HG02571 (cell line): ENCODE data around the gene C9orf50.
"Not testable (repeated sequence)": the region's sequence is repeated elsewhere in the genome, so short reads cannot be mapped to it uniquely, and the experiment has no call there.

Experiments used
- ATAC-seq: cut with Tn5 transposase; IDR thresholded peaks from one replicate; pipeline ENCODE4 v1.9.1; 2021; ENCODE audit warnings: mild to moderate bottlenecking, moderate library complexity; ENCODE audit not compliant: unreplicated experiment

C9orf50 gene

DNA sequence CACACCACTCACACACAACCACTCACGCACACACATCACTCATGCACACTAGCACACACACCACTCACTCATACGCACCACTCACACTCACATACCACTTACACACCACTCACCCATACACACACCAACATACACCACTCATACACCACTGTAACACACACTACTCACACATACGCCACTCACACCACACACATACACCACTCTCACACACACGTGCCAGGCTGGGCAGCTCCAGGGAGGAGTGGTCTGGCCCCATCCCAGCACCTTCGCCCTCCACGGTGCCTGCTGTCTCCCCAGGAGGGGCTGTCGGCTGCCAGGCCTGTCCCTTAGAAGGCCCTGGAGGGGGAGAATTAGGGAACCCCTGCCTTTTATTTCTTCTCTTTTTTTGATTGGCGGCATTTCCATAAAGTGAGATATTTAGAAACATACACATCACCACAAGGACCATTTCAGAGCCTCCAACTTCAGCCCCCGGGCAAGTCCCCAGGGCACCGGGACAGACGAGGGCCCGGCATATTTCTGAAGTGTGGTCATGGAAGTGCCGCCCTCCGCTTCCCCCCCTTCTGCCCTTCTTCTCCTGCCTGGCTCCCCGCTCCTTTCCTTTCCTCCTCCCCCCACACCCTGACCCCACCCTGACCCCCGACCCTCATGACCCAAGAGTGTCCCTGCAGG is 27.3 kb upstream of the C9orf50 start:
- ATAC-seq, result no peak

DNA sequence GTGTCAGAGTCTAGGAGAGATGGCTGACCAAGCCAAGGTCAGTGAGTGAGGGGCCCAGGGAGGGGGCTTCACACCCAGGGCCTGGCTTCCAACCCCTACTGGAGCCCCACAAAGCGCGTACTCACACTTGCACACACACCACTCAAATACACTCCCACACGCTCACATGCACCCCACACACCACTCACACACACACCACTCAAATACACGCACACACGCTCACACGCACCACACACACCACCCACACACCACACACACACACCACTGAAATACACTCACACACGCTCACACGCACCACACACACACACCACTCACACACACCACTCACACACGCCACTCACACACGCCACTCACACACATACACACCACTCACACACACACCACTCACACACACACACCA is 26.7 kb upstream of the C9orf50 start:
- ATAC-seq, result no peak

DNA sequence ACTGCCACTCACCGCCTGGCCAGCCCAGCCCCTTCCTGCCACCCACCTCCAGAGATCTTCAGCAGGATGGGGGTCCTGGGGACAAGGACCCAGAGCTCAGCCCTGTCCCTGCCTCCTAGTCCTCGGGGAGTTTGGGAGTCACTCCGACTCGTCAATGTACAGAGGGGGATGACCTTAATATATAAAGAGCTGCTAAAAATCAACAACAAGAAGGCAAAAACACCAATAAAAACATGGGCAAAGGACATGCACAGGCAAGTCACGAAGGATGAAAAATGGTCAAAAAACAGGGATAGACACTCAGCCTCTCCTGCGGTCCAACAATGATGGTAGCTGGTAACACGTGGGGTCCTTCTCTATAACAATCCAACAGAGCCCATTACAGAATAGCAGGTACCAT is 25.8 kb upstream of the C9orf50 start:
- ATAC-seq, result no peak

DNA sequence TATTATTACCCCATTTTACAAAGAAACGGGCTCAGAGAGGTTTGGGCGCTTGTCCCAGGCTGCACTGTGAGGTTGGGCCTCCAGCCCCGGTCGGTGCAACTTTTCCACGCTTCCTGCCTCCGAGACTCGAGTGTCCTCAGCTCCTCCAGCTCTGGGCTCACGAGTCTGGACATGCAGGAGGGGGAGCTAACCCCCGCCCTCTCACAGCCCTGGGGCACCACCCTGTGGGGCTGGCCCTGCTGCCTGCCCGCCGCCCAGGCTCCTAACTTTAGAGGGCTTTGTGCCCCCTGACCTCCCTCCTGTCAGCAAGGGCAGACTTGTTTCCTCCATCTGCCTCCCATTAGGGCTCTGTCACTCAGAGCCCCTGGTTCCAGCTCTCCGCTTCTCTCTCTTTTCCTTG is 25.4 kb upstream of the C9orf50 start:
- no peak for ATAC-seq

DNA sequence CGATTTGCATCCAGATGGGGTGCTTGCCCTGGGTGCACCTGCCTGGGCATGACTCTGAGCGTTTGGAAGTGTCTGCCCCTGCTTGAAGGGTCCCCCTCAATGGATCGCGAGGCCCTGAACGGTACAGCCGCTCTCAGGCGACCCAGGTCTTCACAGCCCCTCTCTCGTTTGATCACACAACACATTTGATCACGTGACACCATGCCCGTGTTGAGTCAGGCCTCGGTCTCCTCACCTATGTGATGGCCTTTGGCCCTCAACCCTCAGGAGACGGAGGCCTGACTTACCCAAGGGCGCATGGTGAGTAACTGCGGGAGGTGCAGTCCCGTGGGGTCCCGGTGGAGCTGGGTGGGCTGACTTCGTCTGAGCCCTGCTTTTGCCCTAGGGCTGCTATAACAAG is 24.0 kb upstream of the C9orf50 start:
- ATAC-seq, result no peak

DNA sequence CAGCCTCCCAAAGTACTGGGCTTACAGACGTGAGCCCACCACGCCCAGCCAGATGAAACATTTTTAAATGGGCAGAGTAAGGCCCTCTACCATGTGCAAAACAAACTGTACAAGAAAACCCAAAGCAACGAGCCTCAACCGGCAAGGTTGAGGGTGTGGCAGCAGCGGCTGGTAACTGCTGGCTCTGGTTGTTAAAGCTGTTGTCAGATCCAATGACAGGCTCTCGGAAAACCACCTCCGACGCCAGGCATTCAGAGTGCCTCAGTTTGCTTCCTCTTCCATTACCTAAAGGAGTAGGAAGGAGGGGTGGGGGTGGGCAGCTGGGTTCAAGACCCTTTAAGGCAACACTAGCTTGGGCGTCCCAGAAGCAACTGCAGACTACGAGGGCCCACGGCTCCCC is 23.5 kb upstream of the C9orf50 start:
- ATAC-seq, result no peak

DNA sequence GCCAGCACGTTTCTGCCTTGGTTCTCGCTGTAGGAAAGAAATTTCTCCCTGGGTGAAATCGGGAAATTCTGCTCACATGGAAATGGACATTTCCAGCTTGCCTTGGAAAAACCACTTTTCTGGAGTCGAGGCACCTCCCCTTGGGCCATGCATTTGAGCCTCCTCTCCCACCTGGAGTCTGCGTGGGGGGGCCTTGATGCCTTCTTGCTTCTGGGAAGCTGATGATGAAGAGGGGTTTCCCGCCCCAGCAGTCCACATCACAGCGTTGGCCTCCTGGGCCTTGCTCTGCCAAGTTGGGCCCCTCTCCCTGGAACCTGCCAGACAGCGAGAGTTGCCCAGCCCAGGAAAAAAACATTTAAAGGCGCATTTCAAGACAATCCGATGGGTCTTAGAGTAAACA is 22.8 kb upstream of the C9orf50 start:
- ATAC-seq, result no peak

DNA sequence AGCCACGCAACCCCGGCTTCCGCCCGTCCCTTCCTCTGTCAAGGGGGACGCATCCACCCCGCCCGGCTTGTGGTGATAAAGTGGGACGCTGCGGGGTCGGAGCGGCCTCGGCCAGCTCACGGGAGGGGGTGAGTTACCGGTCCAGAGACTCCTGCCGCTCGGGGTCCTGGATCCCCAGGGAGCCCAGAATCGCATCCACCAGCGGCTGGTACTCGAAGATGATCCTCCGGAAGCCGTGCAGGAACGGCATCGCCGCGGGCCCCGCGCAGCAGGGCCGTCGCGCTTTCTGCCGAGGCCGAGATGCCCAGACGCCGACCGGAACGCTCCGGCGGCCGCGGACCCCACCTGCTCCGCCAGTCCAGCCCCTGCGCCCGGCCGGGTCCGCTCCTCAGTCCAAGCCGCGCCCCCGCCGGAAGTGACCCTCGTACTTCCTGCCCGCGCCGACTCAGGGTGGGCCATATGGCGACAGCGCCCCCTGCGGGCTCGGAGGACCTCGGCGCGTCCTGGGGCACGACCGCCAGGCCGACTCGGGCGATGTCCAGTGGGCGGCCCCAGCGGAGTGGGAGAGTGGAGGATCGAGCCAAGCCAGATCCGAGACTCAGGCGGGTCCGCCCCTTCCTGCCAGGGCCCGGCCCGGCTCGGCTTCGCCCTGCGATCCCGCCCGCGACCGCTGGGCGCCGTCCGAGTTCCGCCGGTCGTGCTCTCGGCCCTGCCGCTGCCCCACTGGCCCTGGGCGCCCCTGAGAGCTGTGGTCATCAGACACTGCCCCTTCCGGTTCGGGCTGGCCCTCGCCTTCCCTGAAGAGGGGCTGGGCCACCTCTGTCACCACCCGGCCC is 21.1 kb upstream of the C9orf50 start, which contains the start of gene ASB6:
Gene ASB6 (minus strand): TSS at position 402 of the 836 bp plus-strand sequence. CDS start 152 bp downstream, at position 250.
- peak; percentile 85 for ATAC-seq

DNA sequence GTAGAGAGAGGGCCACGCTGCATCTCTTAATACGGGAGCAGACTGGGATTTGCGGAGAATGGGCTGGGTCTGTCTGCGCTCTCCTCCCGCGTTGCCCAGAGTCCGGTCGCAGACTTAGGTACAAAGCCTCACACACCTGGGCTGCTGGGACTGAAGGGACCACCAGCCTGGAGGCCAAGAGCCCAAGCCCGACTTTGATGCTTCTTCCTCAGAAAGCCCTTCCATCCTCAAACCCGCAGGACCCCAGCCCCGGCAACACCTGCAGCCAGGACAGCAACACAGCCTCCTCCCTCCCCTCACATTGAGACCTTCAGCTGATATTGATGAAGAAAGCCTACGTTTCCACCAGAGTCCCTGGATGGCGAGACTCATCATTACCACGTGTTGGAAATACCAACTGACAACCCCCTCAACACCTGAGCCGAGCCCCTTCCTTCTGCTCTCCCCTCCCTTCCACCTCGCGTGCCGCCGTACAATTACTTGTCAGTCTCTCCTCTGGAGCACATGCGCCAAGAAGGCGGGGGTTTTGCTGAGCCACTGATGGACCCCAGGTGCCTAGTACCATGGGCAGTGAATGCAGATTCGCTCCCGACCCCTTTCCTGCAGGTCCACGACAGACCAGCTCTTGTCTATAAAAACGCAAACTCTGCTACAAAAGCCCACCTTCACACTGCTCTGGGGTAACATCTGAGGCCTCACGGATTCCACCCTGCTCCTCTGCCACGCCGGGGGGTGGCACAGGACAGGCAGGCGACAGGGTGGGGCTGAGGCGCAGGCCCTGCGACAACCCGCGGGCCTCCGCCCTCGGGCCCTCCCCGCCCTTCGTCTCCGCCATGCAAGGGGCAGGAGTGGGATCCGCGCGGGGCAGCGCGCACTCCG is 20.2 kb upstream of the C9orf50 start:
- no peak for ATAC-seq

DNA sequence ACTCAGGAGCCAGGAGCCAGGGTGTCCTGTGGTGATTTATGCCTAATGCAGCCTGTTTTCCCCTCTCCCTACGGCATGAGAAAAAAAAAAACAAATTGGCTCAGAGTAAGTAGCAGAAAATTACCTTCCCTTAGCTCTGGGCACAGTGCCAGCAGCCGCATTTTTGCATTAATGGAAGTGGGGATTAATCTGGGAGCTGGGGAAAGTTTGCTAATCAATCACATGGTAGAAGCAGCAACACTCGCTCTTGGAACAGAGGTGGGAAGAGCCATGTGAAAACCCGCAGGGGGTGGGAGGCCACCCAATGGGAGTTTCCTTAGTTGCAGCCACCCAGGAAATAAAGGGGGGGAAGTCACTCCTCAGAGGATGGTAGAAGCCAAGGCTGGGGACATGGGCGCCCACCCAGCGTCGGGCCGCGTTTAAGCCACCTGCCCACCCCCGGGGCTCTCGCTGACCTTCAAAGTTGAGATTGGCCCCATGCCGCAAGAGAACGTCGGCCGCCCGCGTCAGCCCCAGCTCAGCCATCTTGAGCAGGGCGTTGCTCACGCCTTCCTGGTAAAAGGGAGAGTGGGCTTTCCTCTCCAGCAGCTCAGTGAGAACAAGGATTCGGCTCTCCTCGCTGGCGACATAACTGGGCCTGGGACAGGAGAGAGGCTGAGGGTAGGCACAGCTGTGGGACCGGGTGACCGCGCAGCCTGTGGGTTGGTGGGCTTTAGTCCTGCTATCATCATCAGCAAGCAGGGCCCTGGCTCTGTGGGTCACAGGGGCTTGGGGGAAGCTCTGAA is 19.4 kb upstream of the C9orf50 start:
- ATAC-seq, result no peak

DNA sequence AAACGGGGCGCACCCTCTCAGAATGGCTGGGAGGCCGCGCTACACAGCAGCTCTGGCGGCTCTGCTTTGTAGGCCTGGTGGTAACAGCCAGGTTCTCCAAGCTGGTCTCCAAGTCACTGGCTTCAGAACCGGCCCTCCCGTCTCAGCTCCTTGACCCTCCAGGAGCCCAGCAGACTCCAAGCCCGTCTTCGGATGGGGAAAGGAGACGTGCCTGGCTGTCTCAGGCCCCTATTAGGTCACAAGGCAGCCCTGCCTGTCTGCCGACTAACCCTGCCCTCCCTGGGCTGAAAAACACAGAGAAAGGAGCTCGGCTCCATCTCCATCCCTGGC is 18.8 kb upstream of the C9orf50 start:
- no peak for ATAC-seq

DNA sequence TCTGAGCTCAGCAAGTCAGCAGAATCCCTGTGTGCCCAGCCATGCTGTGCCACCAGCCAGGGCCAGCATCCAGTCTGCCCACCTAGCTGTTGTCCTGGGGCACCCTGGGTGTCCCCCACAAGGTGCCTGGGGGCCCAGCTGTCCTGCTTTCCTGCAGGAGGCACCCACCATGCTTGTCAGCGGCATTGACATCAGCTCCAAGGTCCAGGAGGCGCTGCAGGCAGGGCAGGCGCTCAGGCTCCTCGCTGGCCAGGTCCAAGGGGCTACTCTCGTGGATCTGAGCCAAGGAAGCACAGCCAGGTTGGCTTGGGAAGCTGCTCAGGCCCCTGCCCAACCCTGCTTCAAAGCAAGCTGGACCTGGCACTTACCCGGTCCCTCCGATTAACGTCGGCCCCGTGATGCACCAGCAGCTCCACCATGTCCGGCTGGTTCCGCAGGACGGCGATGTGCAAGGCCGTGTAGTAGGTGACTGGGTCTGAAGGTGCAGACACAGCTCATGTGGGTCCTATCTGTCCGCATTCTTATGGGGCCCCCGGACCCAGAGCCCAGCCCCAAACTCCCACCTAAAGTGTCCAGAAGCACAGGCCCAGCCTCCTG is 18.2 kb upstream of the C9orf50 start:
- ATAC-seq, result no peak

DNA sequence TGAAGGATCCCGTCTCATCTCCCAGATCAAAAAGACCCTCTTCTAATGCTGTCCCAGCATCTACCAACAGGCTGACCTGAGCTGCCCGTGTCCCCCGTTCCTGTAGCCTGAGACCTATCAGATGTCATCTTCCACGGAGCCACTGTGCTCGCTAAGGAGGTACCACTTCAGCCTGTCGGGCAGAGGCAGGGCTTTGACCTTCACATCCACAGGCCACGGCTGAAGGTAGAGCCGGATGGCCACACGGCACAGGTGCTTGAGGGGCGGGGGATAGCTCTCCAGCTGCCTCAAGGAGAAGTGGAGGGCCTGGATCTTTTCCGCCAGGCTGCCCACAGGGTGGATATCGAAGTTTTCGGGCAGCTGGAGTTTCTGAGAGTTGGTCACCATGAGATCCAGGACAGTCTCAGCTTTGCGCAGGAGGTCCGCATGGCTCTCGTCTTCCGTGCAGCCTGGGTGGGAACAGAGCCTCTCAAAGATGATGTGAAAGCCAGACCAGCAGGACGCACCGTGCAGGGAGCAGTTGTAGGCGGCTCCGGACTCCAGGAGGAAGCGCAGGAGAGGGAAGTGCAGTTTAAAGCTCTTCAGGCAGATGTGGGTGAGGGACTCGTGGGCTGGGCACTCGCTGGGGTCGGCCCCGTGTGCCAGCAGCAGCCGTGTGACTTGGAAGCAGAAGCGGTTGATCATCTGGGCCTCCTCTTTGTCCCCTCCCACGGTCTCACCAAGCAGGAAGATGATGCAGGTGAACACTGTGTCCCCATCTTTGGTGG is 17.0 kb upstream of the C9orf50 start:
- no peak for ATAC-seq

DNA sequence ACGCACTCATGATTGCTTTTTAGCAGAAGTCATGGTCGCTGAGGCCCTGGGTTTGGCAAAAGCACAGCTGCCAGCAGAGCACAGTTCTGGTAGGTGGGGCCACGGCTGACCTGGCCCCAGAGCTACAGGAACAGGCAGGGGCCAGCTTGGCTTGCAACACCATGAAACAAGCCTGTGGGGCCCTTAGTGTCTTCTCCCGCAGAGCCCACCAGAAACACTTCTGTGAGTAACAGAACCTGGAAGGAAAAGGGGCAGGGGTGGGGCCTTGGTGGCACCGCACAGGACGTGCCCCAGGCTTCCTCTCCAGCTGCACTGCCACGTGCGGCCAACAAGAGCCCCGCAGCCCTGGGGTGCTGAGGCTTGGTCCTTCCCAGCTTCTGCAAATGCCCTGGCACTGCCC is 16.2 kb upstream of the C9orf50 start:
- no peak for ATAC-seq

DNA sequence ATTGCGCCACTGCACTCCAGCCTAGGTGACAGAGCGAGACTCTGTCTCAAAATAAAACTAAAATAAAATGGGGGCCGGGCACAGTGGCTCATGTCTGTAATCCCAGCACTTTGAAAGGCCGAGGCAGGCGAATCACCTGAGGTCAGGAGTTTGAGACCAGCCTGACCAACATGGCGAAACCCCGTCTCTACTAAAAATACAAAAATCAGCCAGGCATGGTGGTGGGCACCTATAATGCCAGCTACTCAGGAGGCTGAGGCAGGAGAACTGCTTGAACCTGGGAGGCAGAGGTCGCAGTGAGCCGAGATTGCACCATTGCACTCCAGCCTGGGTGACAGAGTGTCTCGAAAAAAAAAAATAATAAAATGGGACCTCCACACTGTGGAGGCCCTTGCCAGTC is 15.4 kb upstream of the C9orf50 start:
- ATAC-seq, result not testable (repeated sequence)

DNA sequence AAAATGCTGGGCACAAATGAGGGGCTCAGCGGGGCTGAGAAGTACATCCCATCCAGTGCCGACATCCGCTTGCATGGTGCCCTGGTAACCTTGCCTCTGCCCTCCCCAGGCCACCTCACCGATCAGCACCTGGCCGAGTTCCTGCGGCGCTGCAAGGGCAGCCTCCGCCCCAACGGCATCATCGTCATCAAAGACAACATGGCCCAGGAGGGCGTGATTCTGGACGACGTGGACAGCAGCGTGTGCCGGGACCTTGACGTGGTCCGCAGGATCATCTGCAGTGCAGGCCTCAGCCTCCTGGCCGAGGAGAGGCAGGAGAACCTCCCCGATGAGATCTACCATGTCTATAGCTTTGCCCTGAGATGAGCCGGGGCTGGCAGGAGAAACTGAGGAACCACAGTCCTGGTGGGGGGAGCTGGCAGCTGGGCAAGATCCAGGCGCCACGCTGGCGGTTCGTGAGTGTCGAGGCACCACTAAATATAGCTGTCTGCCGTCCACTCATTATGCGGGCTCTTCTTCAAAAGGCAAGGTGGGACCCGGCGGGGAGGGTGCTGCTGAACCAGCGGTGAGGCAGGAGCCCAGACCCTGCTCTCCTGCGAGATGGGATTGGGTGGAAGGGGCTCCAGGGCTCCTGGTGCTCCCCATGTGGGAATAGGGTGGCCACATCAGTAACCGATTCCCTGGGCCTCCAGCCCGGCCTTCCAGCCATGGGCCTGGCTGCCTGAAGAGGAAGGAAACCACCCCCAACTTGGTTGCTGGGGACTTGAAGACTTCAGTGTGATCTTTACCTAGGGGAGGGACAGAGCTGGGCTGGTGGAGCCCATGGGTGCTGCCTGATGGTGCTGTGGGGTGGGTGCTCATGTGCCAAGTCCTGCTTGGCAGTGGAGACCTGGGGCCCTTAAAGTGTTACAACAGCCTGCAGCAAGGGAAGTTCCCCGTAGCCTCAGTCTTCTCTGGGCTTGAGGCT is 14.5 kb upstream of the C9orf50 start:
- no peak for ATAC-seq

DNA sequence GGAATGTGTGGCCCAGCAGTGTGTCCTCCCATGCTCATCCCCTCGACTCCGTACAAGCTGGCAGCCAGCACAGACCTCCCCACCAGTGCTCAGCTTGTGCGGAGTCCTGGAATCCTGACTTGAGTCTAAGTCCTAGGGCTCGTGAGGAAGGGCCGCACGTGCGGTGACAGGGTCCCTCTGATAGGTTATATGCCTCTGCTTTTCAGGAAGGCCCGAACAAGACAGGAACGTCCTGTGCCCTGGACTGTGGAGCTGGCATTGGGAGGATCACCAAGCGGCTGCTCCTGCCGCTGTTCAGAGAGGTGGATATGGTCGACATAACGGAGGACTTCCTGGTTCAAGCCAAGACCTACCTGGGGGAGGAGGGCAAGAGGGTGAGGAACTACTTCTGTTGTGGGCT is 12.9 kb upstream of the C9orf50 start:
- no peak for ATAC-seq

DNA sequence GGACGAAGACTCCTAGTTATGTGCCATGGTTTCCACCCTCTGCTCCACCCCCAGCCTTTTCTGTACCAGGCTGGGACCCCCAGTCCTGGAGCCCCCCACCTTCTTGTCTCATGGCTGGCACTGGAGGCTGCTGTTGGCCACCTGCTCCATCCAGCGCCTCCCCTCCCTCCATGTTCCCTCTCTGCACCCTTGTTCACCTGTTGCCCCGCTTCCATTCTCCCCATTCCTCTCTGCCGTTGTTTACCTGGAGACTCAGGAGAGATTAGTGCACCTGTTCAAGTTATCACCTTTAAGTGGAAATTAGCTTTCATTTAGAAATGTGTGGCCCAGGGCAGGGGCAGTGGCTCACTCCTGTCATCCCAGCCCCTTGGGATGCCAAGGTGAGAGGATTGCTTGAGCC is 12.3 kb upstream of the C9orf50 start:
- no peak for ATAC-seq

DNA sequence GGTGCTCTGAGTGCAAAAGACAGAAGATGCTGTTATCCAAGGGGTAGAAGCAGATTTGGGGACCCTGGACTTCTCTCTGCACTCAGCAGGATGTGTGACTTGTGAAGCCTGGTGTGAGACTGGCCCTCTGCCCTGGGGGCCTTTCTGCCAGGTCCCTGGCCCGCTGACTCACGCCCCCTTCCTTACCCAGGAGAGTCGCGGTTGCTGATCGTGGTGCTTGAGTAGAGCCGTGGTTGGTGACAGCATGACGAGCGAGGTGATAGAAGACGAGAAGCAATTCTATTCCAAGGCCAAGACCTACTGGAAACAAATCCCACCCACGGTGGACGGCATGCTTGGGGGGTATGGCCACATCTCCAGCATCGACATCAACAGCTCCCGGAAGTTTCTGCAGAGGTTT is 11.6 kb upstream of the C9orf50 start:
- no peak for ATAC-seq
